Measurements from ENCODE around the gene AGBL1.

Gene AGBL1

DNA sequence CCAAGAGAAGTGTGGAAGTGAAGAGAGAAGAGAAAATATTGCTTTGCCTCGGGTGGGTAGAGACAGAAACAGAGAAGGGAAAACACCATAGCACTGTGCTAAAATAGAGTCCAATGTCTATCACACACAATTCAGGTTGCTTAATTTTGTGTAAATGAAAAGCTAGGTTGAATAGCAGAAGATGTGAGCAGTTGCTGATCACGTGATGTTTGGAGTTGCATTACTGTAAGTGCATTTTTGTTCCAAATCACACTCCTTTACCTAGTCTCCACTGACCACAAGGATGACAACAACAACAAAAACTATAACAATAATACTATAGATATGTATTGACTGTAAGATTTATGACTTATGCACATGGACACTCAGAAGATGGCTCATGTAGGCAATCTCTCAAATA is 683.2 kb downstream of the AGBL1 start:
- no peak for TF ChIP-seq POLR2AphosphoS5 (IDR thresholded peaks at IDR 0.05; ENCODE audit: low read depth)
- no peak for TF ChIP-seq GABPA (IDR thresholded peaks at IDR 0.05; ENCODE audit: low read depth)
- TF ChIP-seq, protein P1, sequence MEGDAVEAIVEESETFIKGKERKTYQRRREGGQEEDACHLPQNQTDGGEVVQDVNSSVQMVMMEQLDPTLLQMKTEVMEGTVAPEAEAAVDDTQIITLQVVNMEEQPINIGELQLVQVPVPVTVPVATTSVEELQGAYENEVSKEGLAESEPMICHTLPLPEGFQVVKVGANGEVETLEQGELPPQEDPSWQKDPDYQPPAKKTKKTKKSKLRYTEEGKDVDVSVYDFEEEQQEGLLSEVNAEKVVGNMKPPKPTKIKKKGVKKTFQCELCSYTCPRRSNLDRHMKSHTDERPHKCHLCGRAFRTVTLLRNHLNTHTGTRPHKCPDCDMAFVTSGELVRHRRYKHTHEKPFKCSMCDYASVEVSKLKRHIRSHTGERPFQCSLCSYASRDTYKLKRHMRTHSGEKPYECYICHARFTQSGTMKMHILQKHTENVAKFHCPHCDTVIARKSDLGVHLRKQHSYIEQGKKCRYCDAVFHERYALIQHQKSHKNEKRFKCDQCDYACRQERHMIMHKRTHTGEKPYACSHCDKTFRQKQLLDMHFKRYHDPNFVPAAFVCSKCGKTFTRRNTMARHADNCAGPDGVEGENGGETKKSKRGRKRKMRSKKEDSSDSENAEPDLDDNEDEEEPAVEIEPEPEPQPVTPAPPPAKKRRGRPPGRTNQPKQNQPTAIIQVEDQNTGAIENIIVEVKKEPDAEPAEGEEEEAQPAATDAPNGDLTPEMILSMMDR (IDR thresholded peaks at IDR 0.05; ENCODE audit: insufficient read depth, low read length), result no peak
- no peak for TF ChIP-seq REST (IDR thresholded peaks at IDR 0.05; ENCODE audit: insufficient replicate concordance, low read depth)
- TF ChIP-seq SPI1 (IDR thresholded peaks at IDR 0.05; ENCODE audit: borderline replicate concordance, low read depth), result no peak
- no peaks in the 10 kb centered on the region for H3K27me3 ChIP-seq (ENCODE audit: insufficient read depth, poor library complexity, severe bottlenecking)
- no peak overlapping the region for H3K27ac ChIP-seq (replicated peaks)
- no peak overlapping the region for H3K4me3 ChIP-seq (replicated peaks; ENCODE audit: insufficient read depth, low read length)
- DNase-seq (ENCODE audit: low read depth in 1 of 2, low spot score in 1 of 2), result no peak

DNA sequence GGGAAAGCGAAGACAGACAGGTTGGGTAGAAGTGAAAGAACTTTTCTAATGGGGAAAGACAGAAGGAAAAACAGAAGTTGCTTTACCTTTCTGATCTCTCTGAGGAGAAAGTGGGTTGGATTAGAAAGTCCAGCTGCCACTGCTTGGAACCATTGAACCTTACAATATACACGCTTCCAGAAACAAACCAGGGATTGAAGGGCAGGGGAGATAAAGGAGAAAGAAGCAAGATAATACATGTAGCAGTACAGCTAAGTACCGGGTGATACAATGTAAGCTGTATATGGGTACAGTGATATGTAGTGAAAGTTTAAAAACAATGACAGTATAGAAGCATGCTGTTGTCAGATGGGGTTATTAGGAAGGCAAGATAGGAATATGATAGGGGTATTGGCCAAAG is 684.4 kb downstream of the AGBL1 start:
- TF ChIP-seq, protein P1 (IDR thresholded peaks at IDR 0.05; ENCODE audit: insufficient read depth, low read length), result no peak
- TF ChIP-seq SPI1 (IDR thresholded peaks at IDR 0.05; ENCODE audit: borderline replicate concordance, low read depth), result no peak
- TF ChIP-seq GABPA (IDR thresholded peaks at IDR 0.05; ENCODE audit: low read depth), result no peak
- no peak for TF ChIP-seq REST (IDR thresholded peaks at IDR 0.05; ENCODE audit: insufficient replicate concordance, low read depth)
- no peak for TF ChIP-seq POLR2AphosphoS5 (IDR thresholded peaks at IDR 0.05; ENCODE audit: low read depth)
- Histone ChIP-seq H3K4me3 (replicated peaks; ENCODE audit: insufficient read depth, low read length) (no peak overlapping the region), H3K27ac (replicated peaks) (no peak overlapping the region), H3K27me3 (ENCODE audit: insufficient read depth, poor library complexity, severe bottlenecking) (no peaks in the 10 kb centered on the region)
- no peak for DNase-seq (ENCODE audit: low read depth in 1 of 2, low spot score in 1 of 2)

GRCh38 chr15:86765281-86765680 is 685.6 kb downstream of the AGBL1 start:
- TF ChIP-seq REST (IDR thresholded peaks at IDR 0.05; ENCODE audit: insufficient replicate concordance, low read depth), result no peak
- TF ChIP-seq GABPA (IDR thresholded peaks at IDR 0.05; ENCODE audit: low read depth), result no peak
- no peak for TF ChIP-seq POLR2AphosphoS5 (IDR thresholded peaks at IDR 0.05; ENCODE audit: low read depth)
- no peak for TF ChIP-seq SPI1 (IDR thresholded peaks at IDR 0.05; ENCODE audit: borderline replicate concordance, low read depth)
- TF ChIP-seq, protein P1 (IDR thresholded peaks at IDR 0.05; ENCODE audit: insufficient read depth, low read length), result no peak
- DNase-seq (ENCODE audit: low read depth in 1 of 2, low spot score in 1 of 2), result no peak
- H3K4me3 ChIP-seq (replicated peaks; ENCODE audit: insufficient read depth, low read length), result no peak overlapping the region
- H3K27me3 ChIP-seq (ENCODE audit: insufficient read depth, poor library complexity, severe bottlenecking), result no peaks in the 10 kb centered on the region
- H3K27ac ChIP-seq (replicated peaks), result no peak overlapping the region

All from HL-60 (cell line).